Upper lobe of left lung (tissue), 4 donors: ENCODE data around the gene CACNA1H.

Source experiments
- POLR2A ChIP-seq, 4 donors: fragments of 450-650 bp; IDR thresholded peaks; one replicate each; pipeline ENCODE4 v1.5.1; 2016 to 2017; ENCODE audit warnings: antibody characterized with exemption in 4 of 4, mild to moderate bottlenecking in 2 of 4
- TF ChIP-seq, protein P1 (sequence below), 6 experiments: fragments of 450-650 bp in 4 of 6; fragments of 200-600 bp in 2 of 6; sonication (generic) in 2 of 6; IDR thresholded peaks; one replicate each; pipeline ENCODE4 v1.5.1; 2016 to 2019; ENCODE audit warnings: antibody characterized with exemption in 6 of 6

DNA sequence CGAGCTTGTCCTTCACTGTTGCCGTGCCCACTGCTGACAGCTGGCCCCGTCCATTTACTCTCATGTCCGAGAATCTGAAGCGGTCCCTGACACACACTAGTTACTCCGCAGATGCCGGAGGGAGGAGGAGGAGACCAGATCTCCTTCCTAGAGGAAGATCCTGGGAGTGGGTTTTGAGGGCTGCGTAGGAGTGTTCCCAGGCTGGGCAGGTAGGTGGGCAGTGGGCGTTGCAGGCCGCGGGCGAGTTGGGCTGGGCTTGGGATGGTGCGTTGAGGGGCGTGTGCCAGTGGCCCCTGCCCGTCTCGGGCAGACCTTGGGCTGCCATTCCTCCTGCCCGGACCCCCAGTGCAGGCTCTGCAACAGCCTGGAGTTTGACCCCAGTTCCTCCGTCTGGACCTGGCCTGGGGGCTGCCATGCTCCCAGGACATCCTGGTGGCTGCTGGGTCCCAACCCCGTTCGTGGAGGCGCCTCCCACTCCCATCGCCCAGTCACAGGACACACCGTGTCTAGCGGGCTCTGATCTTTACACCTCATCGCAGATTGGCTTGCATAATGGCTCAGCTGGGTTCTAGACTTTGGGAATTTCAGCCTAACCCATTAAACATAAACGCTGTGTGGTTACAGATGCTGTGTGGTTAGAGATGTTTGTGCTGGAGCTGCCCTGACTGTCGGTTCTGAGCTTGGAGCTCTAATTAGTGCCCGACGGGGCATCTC is 22.8 kb downstream of the CACNA1H start:
- TF ChIP-seq, protein P1, sequence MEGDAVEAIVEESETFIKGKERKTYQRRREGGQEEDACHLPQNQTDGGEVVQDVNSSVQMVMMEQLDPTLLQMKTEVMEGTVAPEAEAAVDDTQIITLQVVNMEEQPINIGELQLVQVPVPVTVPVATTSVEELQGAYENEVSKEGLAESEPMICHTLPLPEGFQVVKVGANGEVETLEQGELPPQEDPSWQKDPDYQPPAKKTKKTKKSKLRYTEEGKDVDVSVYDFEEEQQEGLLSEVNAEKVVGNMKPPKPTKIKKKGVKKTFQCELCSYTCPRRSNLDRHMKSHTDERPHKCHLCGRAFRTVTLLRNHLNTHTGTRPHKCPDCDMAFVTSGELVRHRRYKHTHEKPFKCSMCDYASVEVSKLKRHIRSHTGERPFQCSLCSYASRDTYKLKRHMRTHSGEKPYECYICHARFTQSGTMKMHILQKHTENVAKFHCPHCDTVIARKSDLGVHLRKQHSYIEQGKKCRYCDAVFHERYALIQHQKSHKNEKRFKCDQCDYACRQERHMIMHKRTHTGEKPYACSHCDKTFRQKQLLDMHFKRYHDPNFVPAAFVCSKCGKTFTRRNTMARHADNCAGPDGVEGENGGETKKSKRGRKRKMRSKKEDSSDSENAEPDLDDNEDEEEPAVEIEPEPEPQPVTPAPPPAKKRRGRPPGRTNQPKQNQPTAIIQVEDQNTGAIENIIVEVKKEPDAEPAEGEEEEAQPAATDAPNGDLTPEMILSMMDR (IDR thresholded peaks at IDR 0.05) = no peak
- TF ChIP-seq POLR2A (IDR thresholded peaks at IDR 0.05) = no peak
